H1 (cell line): ENCODE measurements around the gene EVI2B. TPM values are rescaled to one million over a fixed set of nuclear protein-coding genes. Genes with fewer than 3 reads are reported as not detected.

Experiments
- CTCF ChIA-PET: fragments of 300-600 bp; sonication (Branson Sonifier 250); formaldehyde crosslinking; loops from one replicate; lab custom pipeline; 2021; ENCODE audit not compliant: partially characterized antibody; lab: Charles Lee
- POLR2A ChIA-PET: fragments of 300-600 bp; sonication (Branson Sonifier 250); formaldehyde crosslinking; loops from one replicate; lab custom pipeline; 2021; ENCODE audit warnings: inconsistent platforms; ENCODE audit not compliant: partially characterized antibody; lab: Charles Lee
- DNase-seq, 2 experiments: peaks; one replicate each; pipeline versions ENCODE4 v3.0.0 to v3.0.0-alpha.2; 2010 to 2022; ENCODE audit warnings: low spot score in 2 of 2, low read depth in 1 of 2, mixed read lengths in 1 of 2
- FAIRE-seq: peaks from 2 replicates; lab custom pipeline; 2011; peaks lifted over from hg19 to GRCh38; lab: Jason Lieb, UNC
- H2AFZ ChIP-seq: 2 replicates; pipeline ENCODE4 v1.8.1; 2012; ENCODE audit warnings: low read length, inconsistent platforms
- H2AK5ac ChIP-seq: 2 replicates; pipeline ENCODE4 v1.6.1; 2013; ENCODE audit warnings: low read depth, low read length
- H2BK120ac ChIP-seq: replicated peaks from 2 replicates; pipeline ENCODE3; 2013; ENCODE audit warnings: low read depth, low read length, inconsistent platforms
- H2BK12ac ChIP-seq: 2 replicates; pipeline ENCODE4 v1.6.1; 2013; ENCODE audit warnings: low read depth, low read length
- H2BK15ac ChIP-seq: 2 replicates; pipeline ENCODE4 v1.6.1; 2013; ENCODE audit warnings: low read length
- H2BK20ac ChIP-seq: 2 replicates; pipeline ENCODE4 v1.6.1; 2013; ENCODE audit warnings: low read length
- H2BK5ac ChIP-seq: 2 replicates; pipeline ENCODE4 v1.6.1; 2013; ENCODE audit warnings: low read depth, low read length
- H3K14ac ChIP-seq: 2 replicates; pipeline ENCODE4 v1.6.1; 2013; ENCODE audit warnings: inconsistent platforms; ENCODE audit not compliant: insufficient read length
- H3K18ac ChIP-seq: 2 replicates; pipeline ENCODE4 v1.6.1; 2013; ENCODE audit warnings: low read length; ENCODE audit errors: extremely low read depth
- H3K23ac ChIP-seq: 2 replicates; pipeline ENCODE4 v1.6.1; 2013; ENCODE audit warnings: inconsistent platforms; ENCODE audit not compliant: insufficient read length
- H3K23me2 ChIP-seq: 2 replicates; pipeline ENCODE4 v1.6.1; 2013; ENCODE audit warnings: low read depth, low read length
- H3K27ac ChIP-seq: 2 replicates; pipeline ENCODE4 v1.6.1; 2011; ENCODE audit warnings: low read depth, low read length, inconsistent platforms
- H3K27me3 ChIP-seq, 4 experiments: replicated peaks in 1 of 4; 1 replicate in 1 of 4; 2 replicates in 3 of 4; pipeline versions ENCODE4 v1.6.1 to v1.8.1; 2011 to 2013; ENCODE audit warnings: low read length in 3 of 4, mild to moderate bottlenecking in 3 of 4, inconsistent platforms in 2 of 4, mixed read lengths in 2 of 4, moderate library complexity in 1 of 4; ENCODE audit not compliant: control insufficient read depth in 3 of 4, insufficient read depth in 3 of 4; ENCODE audit errors: extremely low read depth in 1 of 4
- H3K36me3 ChIP-seq, 4 experiments: 2 replicates each; pipeline versions ENCODE4 v1.6.1 to v1.8.1; 2011 to 2013; ENCODE audit warnings: mild to moderate bottlenecking in 4 of 4, low read length in 3 of 4, moderate library complexity in 2 of 4, control low read depth in 1 of 4, inconsistent platforms in 1 of 4; ENCODE audit not compliant: insufficient read depth in 4 of 4, control insufficient read depth in 2 of 4
- H3K4ac ChIP-seq: replicated peaks from 2 replicates; pipeline ENCODE3; 2013; ENCODE audit warnings: low read length, low read depth, mixed read lengths, inconsistent platforms; ENCODE audit not compliant: insufficient read length
- H3K4me1 ChIP-seq, 4 experiments: replicated peaks in 1 of 4; 1 replicate in 1 of 4; 2 replicates in 3 of 4; pipeline versions ENCODE4 v1.6.1 to v1.8.1; 2011 to 2013; ENCODE audit warnings: low read length in 3 of 4, inconsistent platforms in 2 of 4, mixed read lengths in 1 of 4; ENCODE audit not compliant: insufficient read depth in 4 of 4, control insufficient read depth in 3 of 4
- H3K4me2 ChIP-seq, 2 experiments: 2 replicates each; pipeline versions ENCODE4 v1.6.1 to v1.8.1; 2011 to 2013; ENCODE audit warnings: low read depth in 2 of 2, low read length in 2 of 2, control low read depth in 1 of 2, inconsistent platforms in 1 of 2, mild to moderate bottlenecking in 1 of 2; ENCODE audit not compliant: insufficient read depth in 1 of 2
- H3K4me3 ChIP-seq, 4 experiments: fragments of 200-600, 300-600 bp in 1 of 4; sonication (generic), shearing (Covaris generic), sonication (Bioruptor Twin) in 1 of 4; 2 replicates each; pipeline versions ENCODE4 v1.5.1 to v1.8.1; 2011 to 2016; ENCODE audit warnings: low read length in 4 of 4, low read depth in 3 of 4, control low read depth in 2 of 4, inconsistent platforms in 2 of 4, mild to moderate bottlenecking in 2 of 4, mixed read lengths in 1 of 4, moderate library complexity in 1 of 4; ENCODE audit not compliant: insufficient read depth in 2 of 4; ENCODE audit errors: extremely low read depth in 1 of 4
- H3K56ac ChIP-seq: replicated peaks from 2 replicates; pipeline ENCODE3; 2013; ENCODE audit warnings: low read depth, mild to moderate bottlenecking, mixed read lengths, low read length, inconsistent platforms; ENCODE audit not compliant: insufficient read length
- H3K79me1 ChIP-seq: 2 replicates; pipeline ENCODE4 v1.6.1; 2013; ENCODE audit warnings: low read depth, low read length, control low read depth
- H3K79me2 ChIP-seq, 2 experiments: 2 replicates each; pipeline versions ENCODE4 v1.6.1 to v1.8.1; 2012 to 2013; ENCODE audit warnings: low read length in 2 of 2, mild to moderate bottlenecking in 2 of 2, inconsistent platforms in 1 of 2; ENCODE audit not compliant: insufficient read depth in 2 of 2, control insufficient read depth in 1 of 2
- H3K9ac ChIP-seq, 4 experiments: replicated peaks in 1 of 4; 1 replicate in 1 of 4; 2 replicates in 3 of 4; pipeline versions ENCODE4 v1.6.1 to v1.8.1; 2011 to 2013; ENCODE audit warnings: low read depth in 3 of 4, low read length in 3 of 4, control low read depth in 2 of 4, mild to moderate bottlenecking in 2 of 4, moderate library complexity in 2 of 4, inconsistent platforms in 1 of 4; ENCODE audit errors: extremely low read depth in 1 of 4
- H3K9me3 ChIP-seq, 2 experiments: 2 replicates each; pipeline versions ENCODE4 v1.6.1 to v1.8.1; 2012 to 2013; ENCODE audit warnings: mild to moderate bottlenecking in 2 of 2, moderate library complexity in 2 of 2, control low read depth in 1 of 2, inconsistent platforms in 1 of 2, low read depth in 1 of 2, low read length in 1 of 2, mixed read lengths in 1 of 2; ENCODE audit not compliant: insufficient read depth in 2 of 2
- H4K20me1 ChIP-seq, 2 experiments: replicated peaks in 1 of 2; 2 replicates each; pipeline versions ENCODE3 to v1.8.1; 2011 to 2013; ENCODE audit warnings: inconsistent platforms in 2 of 2, low read length in 2 of 2, mild to moderate bottlenecking in 1 of 2; ENCODE audit not compliant: insufficient read depth in 2 of 2, control insufficient read depth in 1 of 2
- H4K5ac ChIP-seq: 2 replicates; pipeline ENCODE4 v1.6.1; 2013; ENCODE audit warnings: low read length, low read depth, mixed read lengths, inconsistent platforms; ENCODE audit not compliant: insufficient read length
- H4K8ac ChIP-seq: 2 replicates; pipeline ENCODE4 v1.8.0; 2013; ENCODE audit warnings: mild to moderate bottlenecking, moderate library complexity, low read length, inconsistent platforms; ENCODE audit not compliant: insufficient read depth; ENCODE audit errors: extremely low read depth
- H4K91ac ChIP-seq: replicated peaks from 2 replicates; pipeline ENCODE3; 2013; ENCODE audit warnings: low read length, mixed read lengths, inconsistent platforms; ENCODE audit not compliant: insufficient read length
- CBX5 ChIP-seq: fragments of 300-800, 300-1000 bp; sonication (generic); IDR thresholded peaks from 2 replicates; pipeline ENCODE4 v1.7.1; 2016; ENCODE audit warnings: antibody characterized with exemption, low read length, low read depth
- CBX8 ChIP-seq: fragments of 300-800, 300-1000 bp; sonication (generic); IDR thresholded peaks from 2 replicates; pipeline ENCODE4 v1.7.1; 2016; ENCODE audit warnings: low read depth, low read length, borderline replicate concordance
- CHD1 ChIP-seq: IDR thresholded peaks from 2 replicates; pipeline ENCODE4 v1.6.1; 2012; ENCODE audit warnings: low read depth, low read length, improper control_type of control experiment
- CTBP2 ChIP-seq: IDR thresholded peaks from 2 replicates; pipeline ENCODE4 v1.7.0; 2011; ENCODE audit warnings: borderline replicate concordance, mild to moderate bottlenecking, moderate library complexity, mixed read lengths, low read length; ENCODE audit not compliant: insufficient read depth, insufficient read length
- EGR1 ChIP-seq: IDR thresholded peaks from 2 replicates; pipeline ENCODE4 v1.6.1; 2011; ENCODE audit warnings: low read depth, low read length, borderline replicate concordance
- GTF2F1 ChIP-seq: IDR thresholded peaks from 2 replicates; pipeline ENCODE4 v1.6.1; 2012; ENCODE audit warnings: low read depth, low read length, improper control_type of control experiment, borderline replicate concordance
- JUND ChIP-seq: IDR thresholded peaks from 2 replicates; pipeline ENCODE4 v1.6.1; 2011; ENCODE audit warnings: mild to moderate bottlenecking, improper control_type of control experiment, low read length
- KDM1A ChIP-seq: fragments of 200-600, 300-600 bp; sonication (generic); IDR thresholded peaks from 2 replicates; pipeline ENCODE4 v1.7.1; 2016; ENCODE audit warnings: mild to moderate bottlenecking, low read length, borderline replicate concordance
- NRF1 ChIP-seq: IDR thresholded peaks from 2 replicates; pipeline ENCODE4 v1.6.1; 2011; ENCODE audit warnings: mild to moderate bottlenecking, low read depth, low read length, improper control_type of control experiment
- SIN3A ChIP-seq, 2 experiments: IDR thresholded peaks in 1 of 2; conservative IDR thresholded peaks in 1 of 2; 2 replicates each; pipeline ENCODE4 v1.6.1; 2011 to 2012; ENCODE audit warnings: low read length in 2 of 2, improper control_type of control experiment in 1 of 2, low read depth in 1 of 2, mild to moderate bottlenecking in 1 of 2
- SP1 ChIP-seq: IDR thresholded peaks from 2 replicates; pipeline ENCODE4 v1.6.1; 2011; ENCODE audit warnings: low read depth, low read length
- SP4 ChIP-seq: IDR thresholded peaks from 2 replicates; pipeline ENCODE4 v1.6.1; 2012; ENCODE audit warnings: low read length, inconsistent platforms
- TAF7 ChIP-seq: optimal IDR thresholded peaks from 2 replicates; pipeline ENCODE3; 2011; ENCODE audit warnings: low read depth, mild to moderate bottlenecking, inconsistent platforms, low read length, moderate library complexity, borderline replicate concordance
- TBP ChIP-seq: IDR thresholded peaks from 2 replicates; pipeline ENCODE4 v1.6.1; 2011; ENCODE audit warnings: low read depth, low read length, improper control_type of control experiment
- WGBS, 2 experiments: shearing (Covaris generic) in 1 of 2; methylation state at CpG; one replicate each; pipeline versions ENCODE4 v1.1.6 to v1.1.7; 2013 to 2015; ENCODE audit warnings: low lambda C conversion rate in 2 of 2, mixed read lengths in 2 of 2, inconsistent platforms in 1 of 2, low coverage in 1 of 2, missing lambda C conversion rate in 1 of 2; ENCODE audit not compliant: insufficient replicate concordance in 2 of 2, insufficient coverage in 1 of 2, insufficient read length in 1 of 2; ENCODE audit errors: extremely low coverage in 1 of 2, missing lambda C conversion rate in 1 of 2; 5-methylcytosine and 5-hydroxymethylcytosine counted together
- polyA plus RNA-seq, 7 experiments: library from polyadenylated mRNA; depleted of rRNA in 3 of 7; stranded (reverse) in 5 of 7; unstranded in 2 of 7; fragments of >200 nt in 5 of 7; fragments of 200-250 nt in 2 of 7; gene quantifications; 1 replicate in 5 of 7; 2 replicates in 1 of 7; 4 replicates in 1 of 7; pipeline versions ENCODE4 v1.2.1 to v1.2.3, GENCODE V29; 2011 to 2013; ENCODE audit warnings: missing spikeins in 2 of 7, mixed read lengths in 2 of 7
- total RNA-seq: library from RNA; stranded (reverse); fragmentation: NEBNext Ultra II Directional; extraction: Animal tissue kit (Norgen Biotek cat#: 25700); gene quantifications from 2 replicates; pipeline ENCODE4 v1.2.1, GENCODE V29; 2021
- TF ChIP-seq, protein P1 (sequence below): IDR thresholded peaks from 2 replicates; pipeline ENCODE4 v1.6.1; 2012; ENCODE audit warnings: inconsistent platforms

The EVI2B gene
- total and polyA plus RNA-seq, 2 of the 8 experiments (the other 6 are each of a cell fraction or from before 2014, with no cell fraction given) = not detected

DNA sequence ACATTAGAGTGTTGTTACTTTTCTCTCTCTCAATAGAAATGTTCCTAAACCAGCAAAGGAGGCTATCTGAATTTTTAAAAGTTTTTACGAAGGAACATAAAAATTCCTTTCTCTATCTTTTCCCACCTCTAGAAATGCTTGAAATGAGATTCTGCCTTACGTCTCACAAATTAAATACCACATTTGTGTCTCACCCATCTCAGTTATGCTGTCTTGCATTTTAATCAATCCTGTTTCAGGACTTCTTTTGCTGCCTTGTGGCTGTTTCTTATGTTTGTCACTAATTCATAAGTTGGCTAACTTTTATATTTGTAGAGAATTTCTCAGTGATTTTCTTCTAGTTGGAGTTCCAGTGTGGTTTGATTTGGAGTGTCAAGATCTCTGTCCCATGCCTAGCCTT lies 20.3 kb downstream of the EVI2B start:
- Histone ChIP-seq H3K4me1 (peaks cover 0 to 3% (median 0%) of the 10 kb centered on the region in 4 experiments; a peak in 1 of 7 replicates), H3K14ac (no peak overlapping the region), H2AK5ac (no peak overlapping the region), H3K4me2 (no peak overlapping the region), H2BK120ac (no peak overlapping the region), H3K27me3 (no peaks in the 10 kb centered on the region), H3K56ac (no peak overlapping the region), H3K18ac (no peak overlapping the region), H3K27ac (no peak overlapping the region), H3K9ac (no peak overlapping the region), H3K79me1 (no peaks in the 10 kb centered on the region), H3K23me2 (no peaks in the 10 kb centered on the region), H4K20me1 (no peaks in the 10 kb centered on the region), H3K4ac (no peak overlapping the region), H4K5ac (no peak overlapping the region), H2BK5ac (no peak overlapping the region), H2AFZ (no peak overlapping the region), H2BK12ac (no peak overlapping the region), H4K8ac (no peak overlapping the region), H3K79me2 (no peaks in the 10 kb centered on the region), H2BK15ac (no peak overlapping the region), H3K9me3 (peaks cover 0 to 5% of the 10 kb centered on the region in 2 experiments; a peak in 1 of 4 replicates), H3K23ac (no peak overlapping the region), H2BK20ac (no peak overlapping the region), H4K91ac (no peak overlapping the region), H3K36me3 (no peaks in the 10 kb centered on the region), H3K4me3 (no peak overlapping the region)
- ChIA-PET POLR2A (no interaction called here), CTCF (no interaction called here)
- no peak for DNase-seq
- no peak for FAIRE-seq
- WGBS, 2 experiments = 92% methylated on average over 2 of the region's 2 CpGs; no CpG with 5 or more reads in 1 of the 2 experiments
- TF ChIP-seq JUND (no peak), CHD1 (no peak), TBP (no peak), SIN3A (conservative IDR thresholded peaks at IDR 0.05 in 1 of 2, IDR thresholded peaks at IDR 0.05 in 1 of 2; ENCODE audit: low read depth in 1 of 2, low read length in 2 of 2) (no peak), KDM1A (no peak), TAF7 (no peak), CTBP2 (no peak), EGR1 (no peak), SP4 (no peak), CBX5 (no peak), SP1 (no peak), CBX8 (no peak), GTF2F1 (no peak), NRF1 (no peak)
- TF ChIP-seq, protein P1, sequence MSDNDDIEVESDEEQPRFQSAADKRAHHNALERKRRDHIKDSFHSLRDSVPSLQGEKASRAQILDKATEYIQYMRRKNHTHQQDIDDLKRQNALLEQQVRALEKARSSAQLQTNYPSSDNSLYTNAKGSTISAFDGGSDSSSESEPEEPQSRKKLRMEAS = no peak
